Measurements from ENCODE around the gene USP36. TPM values are rescaled to one million over a fixed set of nuclear protein-coding genes. Genes with fewer than 3 reads are reported as not detected.
A peak's percentile ranks its signal among the peaks of the same experiment; 100 is the strongest.
"Not testable (repeated sequence)": the region's sequence is repeated elsewhere in the genome, so short reads cannot be mapped to it uniquely, and the experiment has no call there.

Gene USP36
- total RNA-seq, 1 donor from 2014 or later, result 59.0 TPM

DNA sequence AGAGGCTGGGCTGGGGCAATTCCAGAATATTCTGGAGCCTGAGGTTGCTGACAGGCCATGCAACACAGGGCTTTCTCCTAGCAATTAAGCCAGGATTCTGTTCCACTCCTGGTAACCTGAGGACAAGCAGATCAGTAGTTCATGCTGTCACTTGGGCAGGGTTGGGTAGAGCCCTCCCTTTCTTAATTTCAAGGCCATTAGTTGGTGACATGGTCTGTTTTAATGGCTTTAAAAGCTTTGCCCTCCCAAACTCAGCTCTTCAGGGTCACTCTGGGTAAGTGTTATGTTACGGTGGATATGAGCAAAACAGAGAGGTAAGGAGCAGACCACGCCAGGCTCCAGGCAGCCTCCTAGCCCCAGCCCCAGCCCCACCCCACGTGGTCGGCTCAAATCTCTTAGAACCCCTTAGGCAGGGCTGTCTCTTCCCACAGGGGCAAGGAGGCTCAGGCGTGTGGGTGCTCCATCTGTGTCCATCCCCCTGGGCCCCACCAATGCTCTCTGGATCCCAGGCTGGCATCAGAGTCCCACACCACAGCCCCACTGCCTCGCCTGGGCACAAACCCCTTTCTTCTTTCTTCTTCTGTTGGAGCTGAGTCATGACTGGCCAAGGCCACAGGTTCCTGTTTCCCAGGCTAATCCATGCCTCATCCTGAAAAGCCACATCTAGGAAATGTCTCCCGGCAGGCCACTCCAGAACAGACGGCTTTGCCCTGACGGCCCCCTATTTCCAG is 34.9 kb upstream of the USP36 start:
- H3K4me3 Mint-ChIP-seq, result no peak overlapping the region
- no peak for DNase-seq (ENCODE audit: low read depth, low spot score)
- H3K4me1 Mint-ChIP-seq, result peaks cover 51% of the 10 kb centered on the region
- peaks cover 3% of the 10 kb centered on the region for H3K36me3 Mint-ChIP-seq (ENCODE audit: low read depth)
- no peaks in the 10 kb centered on the region for H3K27me3 Mint-ChIP-seq (ENCODE audit: low read depth)
- H3K9me3 Mint-ChIP-seq, result no peaks in the 10 kb centered on the region
- TF ChIP-seq, protein P1, sequence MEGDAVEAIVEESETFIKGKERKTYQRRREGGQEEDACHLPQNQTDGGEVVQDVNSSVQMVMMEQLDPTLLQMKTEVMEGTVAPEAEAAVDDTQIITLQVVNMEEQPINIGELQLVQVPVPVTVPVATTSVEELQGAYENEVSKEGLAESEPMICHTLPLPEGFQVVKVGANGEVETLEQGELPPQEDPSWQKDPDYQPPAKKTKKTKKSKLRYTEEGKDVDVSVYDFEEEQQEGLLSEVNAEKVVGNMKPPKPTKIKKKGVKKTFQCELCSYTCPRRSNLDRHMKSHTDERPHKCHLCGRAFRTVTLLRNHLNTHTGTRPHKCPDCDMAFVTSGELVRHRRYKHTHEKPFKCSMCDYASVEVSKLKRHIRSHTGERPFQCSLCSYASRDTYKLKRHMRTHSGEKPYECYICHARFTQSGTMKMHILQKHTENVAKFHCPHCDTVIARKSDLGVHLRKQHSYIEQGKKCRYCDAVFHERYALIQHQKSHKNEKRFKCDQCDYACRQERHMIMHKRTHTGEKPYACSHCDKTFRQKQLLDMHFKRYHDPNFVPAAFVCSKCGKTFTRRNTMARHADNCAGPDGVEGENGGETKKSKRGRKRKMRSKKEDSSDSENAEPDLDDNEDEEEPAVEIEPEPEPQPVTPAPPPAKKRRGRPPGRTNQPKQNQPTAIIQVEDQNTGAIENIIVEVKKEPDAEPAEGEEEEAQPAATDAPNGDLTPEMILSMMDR (conservative IDR thresholded peaks at IDR 0.05), result no peak
- peak overlapping the region; percentile 83 for H3K27ac Mint-ChIP-seq (ENCODE audit: unreplicated experiment)

DNA sequence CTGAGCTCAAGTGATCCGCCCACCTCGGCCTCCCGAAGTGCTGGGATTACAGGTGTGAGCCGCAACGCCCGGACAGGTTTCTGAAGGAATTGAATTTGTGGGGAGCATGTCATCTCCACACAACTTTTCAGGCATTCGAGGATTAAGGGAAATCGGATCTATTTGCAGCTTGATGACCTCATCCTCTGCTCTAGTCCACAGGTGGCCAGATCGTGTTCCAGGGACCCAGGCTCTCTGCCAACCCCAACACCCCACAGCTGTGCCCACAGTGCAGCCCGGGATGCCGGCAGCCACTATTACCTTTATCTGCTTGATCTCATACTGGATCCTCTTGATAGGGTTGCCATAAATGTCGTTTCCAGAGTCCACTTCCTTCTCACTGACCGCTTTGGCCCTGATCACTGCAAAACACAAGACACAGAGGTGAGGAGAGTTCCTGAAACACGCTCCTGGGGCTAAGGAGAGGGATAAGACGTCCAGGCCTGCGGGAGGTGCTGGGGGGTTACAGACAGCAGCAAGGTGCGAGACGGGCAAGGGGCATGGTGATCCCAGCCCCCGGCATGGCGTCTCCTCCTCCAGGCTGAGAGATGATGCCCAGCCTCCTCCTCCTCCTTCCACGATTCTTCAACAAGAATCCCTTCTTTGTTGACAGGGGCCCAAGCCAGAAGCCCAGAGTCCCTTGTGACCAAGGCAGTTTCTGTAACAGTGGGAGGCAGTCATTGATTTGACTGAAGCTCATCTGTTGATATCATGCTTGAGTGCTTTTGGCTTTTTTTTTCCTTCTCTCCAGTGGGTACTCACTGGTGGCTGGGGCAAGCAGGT is 33.1 kb upstream of the USP36 start:
- H3K27ac Mint-ChIP-seq (ENCODE audit: unreplicated experiment), result peak overlapping the region; percentile 91
- no peak overlapping the region for H3K4me3 Mint-ChIP-seq
- peaks cover 7% of the 10 kb centered on the region for H3K36me3 Mint-ChIP-seq (ENCODE audit: low read depth)
- DNase-seq (ENCODE audit: low read depth, low spot score), result no peak
- H3K9me3 Mint-ChIP-seq, result no peaks in the 10 kb centered on the region
- H3K27me3 Mint-ChIP-seq (ENCODE audit: low read depth), result no peaks in the 10 kb centered on the region
- TF ChIP-seq, protein P1 (conservative IDR thresholded peaks at IDR 0.05), result no peak
- peaks cover 35% of the 10 kb centered on the region for H3K4me1 Mint-ChIP-seq

DNA sequence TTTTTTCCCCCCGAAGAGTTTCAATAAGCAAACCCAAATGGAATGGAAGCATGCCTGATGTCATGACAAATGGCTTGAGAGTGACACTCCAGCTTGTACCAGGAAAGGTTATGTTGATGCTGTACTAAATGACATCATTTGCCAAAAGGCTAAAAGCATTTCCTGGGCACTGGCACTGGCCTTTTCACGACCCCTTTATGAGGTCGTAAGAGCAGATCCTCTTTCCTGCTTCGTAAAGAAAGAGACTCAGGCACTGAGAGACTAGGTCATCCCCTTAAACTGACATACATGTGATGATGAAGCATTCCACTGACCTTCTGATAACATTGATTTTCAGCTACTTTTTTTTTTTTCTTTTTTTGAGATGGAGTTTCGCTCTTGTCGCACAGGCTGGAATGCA is 31.9 kb upstream of the USP36 start:
- Mint-ChIP-seq H3K27ac (ENCODE audit: unreplicated experiment) (no peak overlapping the region), H3K4me1 (peaks cover 28% of the 10 kb centered on the region), H3K4me3 (no peak overlapping the region), H3K36me3 (ENCODE audit: low read depth) (peaks cover 7% of the 10 kb centered on the region), H3K27me3 (ENCODE audit: low read depth) (no peaks in the 10 kb centered on the region), H3K9me3 (no peaks in the 10 kb centered on the region)
- TF ChIP-seq, protein P1 (conservative IDR thresholded peaks at IDR 0.05), result no peak
- DNase-seq (ENCODE audit: low read depth, low spot score), result no peak

DNA sequence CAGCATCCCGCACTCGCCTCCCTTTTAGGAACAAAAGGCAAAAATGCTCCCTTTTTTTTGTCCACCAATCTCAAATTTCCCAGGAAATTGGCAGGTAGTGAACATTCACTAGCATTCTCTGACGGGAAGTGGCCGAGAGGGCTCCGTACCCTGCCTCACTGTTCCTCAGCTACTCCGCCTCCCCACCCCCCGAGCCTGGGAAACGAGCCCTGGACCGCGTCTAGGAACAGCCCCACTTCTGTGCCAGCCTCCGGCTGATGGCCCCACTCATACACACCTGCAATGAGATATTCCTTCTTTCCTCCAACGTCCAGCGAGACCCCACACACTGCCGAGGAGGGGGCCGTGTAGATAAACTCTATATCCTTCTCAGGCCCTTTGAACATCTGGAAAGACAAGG is 30.0 kb upstream of the USP36 start:
- peaks cover 21% of the 10 kb centered on the region for H3K4me1 Mint-ChIP-seq
- H3K27ac Mint-ChIP-seq (ENCODE audit: unreplicated experiment), result peak overlapping the region; percentile 50
- peaks cover 9% of the 10 kb centered on the region for H3K36me3 Mint-ChIP-seq (ENCODE audit: low read depth)
- TF ChIP-seq, protein P1 (conservative IDR thresholded peaks at IDR 0.05), result no peak
- no peaks in the 10 kb centered on the region for H3K9me3 Mint-ChIP-seq
- no peak overlapping the region for H3K4me3 Mint-ChIP-seq
- DNase-seq (ENCODE audit: low read depth, low spot score), result no peak
- H3K27me3 Mint-ChIP-seq (ENCODE audit: low read depth), result no peaks in the 10 kb centered on the region

DNA sequence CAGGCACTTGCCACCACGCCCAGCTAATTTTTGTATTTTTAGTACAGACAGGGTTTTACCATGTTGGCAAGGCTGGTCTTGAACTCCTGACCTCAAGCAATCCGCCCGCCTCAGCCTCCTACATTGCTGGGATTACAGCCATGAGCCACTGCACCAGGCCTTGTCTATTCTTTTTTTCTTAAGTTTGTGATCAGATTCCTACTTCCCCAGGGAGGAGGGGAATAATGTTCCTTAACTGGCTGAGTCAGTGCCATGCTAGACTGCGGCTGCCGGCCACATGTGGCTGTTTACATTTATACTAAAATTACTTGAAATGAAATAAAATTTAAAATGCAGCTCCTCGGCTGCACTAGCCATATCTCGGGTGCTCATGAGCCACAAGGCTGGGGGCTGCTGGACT is 27.8 kb upstream of the USP36 start:
- Mint-ChIP-seq H3K27ac (ENCODE audit: unreplicated experiment) (no peak overlapping the region), H3K9me3 (no peaks in the 10 kb centered on the region), H3K36me3 (ENCODE audit: low read depth) (peaks cover 13% of the 10 kb centered on the region), H3K4me3 (no peak overlapping the region), H3K27me3 (ENCODE audit: low read depth) (no peaks in the 10 kb centered on the region), H3K4me1 (peaks cover 6% of the 10 kb centered on the region)
- TF ChIP-seq, protein P1 (conservative IDR thresholded peaks at IDR 0.05), result no peak
- no peak for DNase-seq (ENCODE audit: low read depth, low spot score)

DNA sequence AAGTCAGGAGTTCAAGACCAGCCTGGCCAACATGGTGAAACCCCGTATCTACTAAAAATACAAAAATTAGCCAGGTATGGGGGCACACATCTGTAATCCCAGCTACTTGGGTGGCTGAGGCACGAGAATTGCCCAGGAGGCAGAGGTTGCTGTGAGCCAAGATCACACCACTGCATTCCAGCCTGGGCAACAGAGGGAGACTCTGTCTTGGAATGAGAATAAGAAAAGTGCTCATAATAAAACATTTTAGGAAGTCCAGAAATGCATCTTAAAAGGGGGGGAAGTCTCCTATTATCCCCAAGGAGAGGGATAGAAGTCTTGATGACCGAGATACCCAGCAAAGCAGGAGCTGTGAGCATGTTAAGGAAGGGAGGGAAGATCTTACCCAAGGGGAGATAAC is 26.4 kb upstream of the USP36 start:
- peaks cover 14% of the 10 kb centered on the region for H3K36me3 Mint-ChIP-seq (ENCODE audit: low read depth)
- H3K27ac Mint-ChIP-seq (ENCODE audit: unreplicated experiment), result peak overlapping the region; percentile 68
- H3K4me3 Mint-ChIP-seq; H3K27me3 Mint-ChIP-seq (ENCODE audit: low read depth); DNase-seq (ENCODE audit: low read depth, low spot score); H3K9me3 Mint-ChIP-seq; H3K4me1 Mint-ChIP-seq: not testable (repeated sequence)
